Measurements from ENCODE around the gene GP1BB. TPM values are rescaled to one million over a fixed set of nuclear protein-coding genes. Genes with fewer than 3 reads are reported as not detected.

Gene GP1BB
- total and polyA plus RNA-seq, 10 of the 15 experiments (the other 5 are each of a cell fraction or from before 2014, with no cell fraction given): 0.05 to 0.28 (median 0.28) TPM; not detected in 7

- TF ChIP-seq PKNOX1 (IDR thresholded peaks at IDR 0.05): no peak
- TF ChIP-seq WRNIP1 (IDR thresholded peaks at IDR 0.05; ENCODE audit: borderline replicate concordance, low read depth, low read length): no peak
These were observed 14.9 kb upstream of the GP1BB start (continued) for GRCh38 chr22:19708321-19709011.

DNA sequence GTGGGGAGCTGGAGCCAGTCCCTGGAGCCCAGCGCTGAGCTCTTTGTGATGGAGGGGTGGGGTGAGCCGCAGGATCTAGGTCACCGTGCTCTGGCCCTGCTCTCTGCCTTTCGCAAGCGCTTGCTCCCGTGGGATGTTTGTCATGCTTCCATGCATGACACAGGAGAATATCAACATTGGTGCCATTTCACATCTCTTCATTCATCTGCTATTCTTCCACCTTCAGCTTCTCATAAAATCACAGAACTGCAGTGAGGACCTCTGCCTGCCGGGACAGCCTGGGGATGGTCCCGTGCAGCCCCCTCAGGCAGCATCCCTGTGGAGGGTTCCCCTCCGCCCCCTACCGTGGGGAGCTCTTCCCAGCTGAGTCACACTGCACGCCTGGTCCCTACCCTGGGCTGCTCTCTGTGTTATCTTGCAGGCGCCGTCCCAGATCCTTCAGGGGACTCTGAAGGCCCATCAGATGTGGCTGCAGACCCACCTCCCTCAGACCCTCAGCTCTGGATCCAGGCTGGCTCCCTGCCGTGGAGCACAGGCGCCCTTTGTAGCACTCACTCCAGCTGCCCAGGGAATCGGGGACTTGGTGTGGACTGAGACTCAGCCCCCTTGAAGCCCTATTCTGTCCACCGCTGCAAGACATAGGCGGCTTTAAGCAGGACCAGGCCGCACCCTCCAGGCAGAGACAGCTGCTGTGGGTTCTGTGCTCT lies 14.1 kb upstream of the GP1BB start:
- Histone ChIP-seq H3K79me2 (ENCODE audit: control insufficient read depth, insufficient read depth, low read length) (no peaks in the 10 kb centered on the region), H3K9ac (ENCODE audit: control insufficient read depth, insufficient read depth, low read length) (no peak overlapping the region), H3K4me1 (ENCODE audit: control insufficient read depth, insufficient read depth, low read length) (no peaks in the 10 kb centered on the region), H3K4me2 (ENCODE audit: control insufficient read depth, insufficient read depth) (no peak overlapping the region), H3K4me3 (no peak overlapping the region), H3K27ac (ENCODE audit: control insufficient read depth, insufficient read depth) (no peak overlapping the region), H2AFZ (ENCODE audit: control insufficient read depth, low read depth, low read length) (no peak overlapping the region), H3K27me3 (replicated peaks in 1 of 2; ENCODE audit: control insufficient read depth in 2 of 2, insufficient read depth in 2 of 2, low read length in 1 of 2) (peaks cover 0 to 2% of the 10 kb centered on the region in 2 experiments; a peak in 3 of 4 replicates), H3K9me3 (replicated peaks; ENCODE audit: control insufficient read depth, insufficient read depth, low read length) (no peaks in the 10 kb centered on the region), H3K36me3 (ENCODE audit: control insufficient read depth in 2 of 2, insufficient read depth in 2 of 2, low read length in 1 of 2) (no peaks in the 10 kb centered on the region), H4K20me1 (ENCODE audit: control insufficient read depth, insufficient read depth) (no peaks in the 10 kb centered on the region)
- intact Hi-C loops (cut with micrococcal nuclease; ENCODE audit: unreplicated experiment) (no loop called here), in situ Hi-C loops (cut with MboI) (no loop called here)
- FAIRE-seq: no peak
- RAD21 ChIA-PET (ENCODE audit: unreplicated experiment): no interaction called here
- CTCF ChIA-PET: no interaction called here
- no peak for DNase-seq (ENCODE audit: low read depth, low spot score)
- BruUV-seq (replicated peaks): no TSS peak
- POLR2A ChIA-PET: no interaction called here
- WGBS (ENCODE audit: insufficient coverage, insufficient replicate concordance, low lambda C conversion rate, missing lambda C conversion rate): 55% methylated on average over 19 of the region's 19 CpGs
- SMC1A ChIA-PET (ENCODE audit: uncharacterized antibody, unreplicated experiment): no interaction called here
- no peak for ATAC-seq
- TF ChIP-seq JUND (IDR thresholded peaks at IDR 0.05; ENCODE audit: low read depth, low read length) (no peak), ZNF24 (IDR thresholded peaks at IDR 0.05) (no peak), TCF3 (IDR thresholded peaks at IDR 0.05; ENCODE audit: borderline replicate concordance, insufficient read depth, low read depth, low read length) (no peak)
